Muscle of arm (tissue), 12 donors: ENCODE data around the gene CHST3. TPM values are rescaled to one million over a fixed set of nuclear protein-coding genes. Genes with fewer than 3 reads are reported as not detected.
A peak's percentile ranks its signal among the peaks of the same experiment; 100 is the strongest.
"Not testable (repeated sequence)": the region's sequence is repeated elsewhere in the genome, so short reads cannot be mapped to it uniquely, and the experiment has no call there.

Experiments
- DNase-seq: peaks from one replicate; pipeline ENCODE4 v3.0.0-alpha.2; 2013
- polyA plus RNA-seq, 12 donors: library from polyadenylated mRNA; unstranded; fragments of 120-200 nt; gene quantifications; one replicate each; pipeline ENCODE4 v1.2.1, GENCODE V29; 2013; ENCODE audit not compliant: insufficient read length in 12 of 12

The CHST3 gene
- polyA plus RNA-seq, 12 donors, result 11.2 to 59.4 (median 14.0) TPM

DNA sequence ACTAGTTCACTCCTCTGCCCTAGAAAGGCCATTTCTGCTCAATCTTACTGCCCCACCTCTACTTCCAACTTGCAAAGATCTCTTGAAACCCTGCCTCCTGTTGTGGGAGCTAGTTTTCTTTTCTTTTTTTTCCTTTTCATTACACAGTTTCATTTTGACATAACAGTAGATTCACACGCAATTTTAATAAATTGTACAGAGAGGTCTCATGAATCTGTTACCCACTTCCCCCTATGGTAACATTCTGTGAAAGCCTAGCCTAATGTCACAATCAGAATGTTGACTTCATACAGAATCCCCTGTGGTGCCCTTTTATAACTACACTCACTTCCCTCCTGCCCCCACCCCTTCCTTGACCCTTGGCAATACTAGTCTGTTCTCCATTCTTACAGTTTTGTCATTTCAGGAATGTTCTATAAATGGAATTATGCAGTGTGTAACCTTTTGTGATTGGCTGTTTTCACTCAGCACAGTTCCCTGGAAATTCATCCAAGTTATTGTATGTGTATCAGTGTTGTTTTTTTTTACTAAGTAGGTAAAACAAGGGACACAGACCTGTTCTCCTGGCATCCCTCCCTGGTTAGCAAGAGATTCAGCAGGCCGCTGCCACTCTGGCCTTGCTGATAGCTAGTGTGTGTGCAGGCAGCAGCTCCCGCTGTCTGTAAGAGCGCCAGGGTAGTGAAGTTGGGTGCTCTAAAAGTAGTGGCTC is 21.5 kb downstream of the CHST3 start:
- DNase-seq, result no peak

GRCh38 chr10:71988895-71989294 is 24.7 kb downstream of the CHST3 start:
- DNase-seq, result not testable (repeated sequence)

GRCh38 chr10:71989661-71990454 is 25.7 kb downstream of the CHST3 start:
- no peak for DNase-seq

GRCh38 chr10:71990706-71991269 is 26.6 kb downstream of the CHST3 start:
- no peak for DNase-seq

GRCh38 chr10:71995449-71995848 is 31.3 kb downstream of the CHST3 start:
- no peak for DNase-seq

DNA sequence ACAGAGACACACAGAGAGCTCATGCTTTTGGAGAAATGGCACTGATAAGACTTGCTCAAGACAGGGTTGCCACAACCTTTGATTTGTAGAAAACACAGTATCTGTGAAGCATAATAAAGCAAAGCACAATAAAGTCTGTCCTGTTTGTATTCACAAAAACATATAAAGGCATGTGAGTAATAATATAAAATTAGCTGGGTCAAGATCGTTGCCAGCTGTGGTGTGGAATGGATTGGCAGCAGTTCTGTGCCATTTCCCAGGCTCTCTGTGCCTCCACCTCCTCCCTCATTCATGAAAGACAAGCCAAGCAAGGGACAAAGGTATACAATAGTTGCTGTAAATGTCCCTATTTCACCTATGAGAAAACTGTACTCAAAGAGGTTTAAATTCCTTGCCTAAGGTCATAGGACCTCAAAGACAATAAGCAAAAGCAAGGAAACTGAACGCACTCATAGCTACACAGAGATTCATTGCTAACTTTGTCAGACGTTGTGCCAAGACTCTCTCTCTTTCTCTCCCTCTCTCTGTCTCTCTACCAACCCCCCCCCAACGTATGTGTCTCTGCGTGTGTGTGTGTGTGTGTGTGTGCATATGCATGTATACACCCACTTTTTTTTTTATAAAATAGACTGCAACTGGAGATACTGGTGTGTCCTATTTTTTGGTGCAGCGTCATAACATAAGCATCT is 31.8 kb downstream of the CHST3 start:
- DNase-seq, result no peak

DNA sequence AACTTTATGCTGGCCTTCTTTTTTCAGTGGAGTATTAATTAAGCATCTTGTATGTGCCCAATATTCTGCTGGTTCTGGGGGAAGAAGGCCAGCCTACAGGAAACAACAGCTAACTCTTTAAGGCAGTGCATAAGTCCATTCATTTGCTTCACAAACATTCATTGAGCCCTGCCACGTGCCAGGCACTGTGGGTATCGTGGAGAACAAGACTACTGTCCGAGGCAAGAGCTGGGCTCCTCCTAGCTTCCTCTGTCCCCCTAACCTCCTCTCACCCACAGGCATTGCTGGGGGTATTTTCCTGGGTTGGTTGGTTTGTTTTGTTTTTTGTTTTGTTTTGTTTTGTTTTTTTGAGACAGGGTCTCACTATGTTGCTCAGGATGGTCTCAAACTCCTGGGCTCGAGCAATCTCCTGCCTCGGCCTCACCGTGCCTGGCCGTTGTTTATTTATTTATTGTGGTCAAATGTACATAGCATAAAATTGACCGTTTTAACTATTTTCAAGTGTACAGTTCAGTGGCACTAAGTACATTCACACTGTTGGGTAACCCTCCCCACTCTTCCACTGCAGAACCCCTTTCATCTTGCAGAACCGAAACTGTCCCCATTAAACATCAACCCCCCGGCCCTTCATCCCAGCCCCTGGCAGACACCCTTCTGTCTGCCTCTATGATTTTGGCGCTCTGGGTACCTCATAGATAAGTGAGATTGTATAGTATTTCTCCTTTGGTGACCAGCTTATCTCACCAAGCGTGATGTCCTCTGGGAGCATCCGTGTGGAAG is 32.6 kb downstream of the CHST3 start:
- DNase-seq, result no peak

- no peak for DNase-seq
Measured at GRCh38 chr10:71998119-71998839, 34.1 kb downstream of the CHST3 start.

DNA sequence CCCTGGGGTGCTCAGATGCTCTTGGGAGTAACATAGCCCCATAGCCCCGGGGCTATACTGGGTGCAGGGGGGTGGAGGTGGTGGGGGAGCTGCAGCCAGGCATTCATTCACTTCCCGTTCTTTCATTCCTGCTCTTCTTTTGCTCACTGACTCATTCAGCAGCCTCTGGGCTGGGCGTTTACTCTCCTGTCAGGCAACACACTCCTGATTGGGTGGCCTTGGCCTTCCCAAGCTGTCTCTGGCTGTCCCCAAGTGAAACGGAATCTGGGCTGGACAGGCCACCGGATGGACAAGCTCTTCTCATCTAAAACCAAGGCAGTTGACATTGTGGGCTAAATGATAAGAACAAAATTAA is 34.6 kb downstream of the CHST3 start:
- DNase-seq, result peak; percentile 62

- peak; percentile 91 for DNase-seq
Measured at GRCh38 chr10:71999360-72000072, 35.3 kb downstream of the CHST3 start.

GRCh38 chr10:72000073-72001032 is 36.2 kb downstream of the CHST3 start:
- DNase-seq, result no peak

- DNase-seq, result no peak
Measured at GRCh38 chr10:72001033-72001395, 36.8 kb downstream of the CHST3 start.

DNA sequence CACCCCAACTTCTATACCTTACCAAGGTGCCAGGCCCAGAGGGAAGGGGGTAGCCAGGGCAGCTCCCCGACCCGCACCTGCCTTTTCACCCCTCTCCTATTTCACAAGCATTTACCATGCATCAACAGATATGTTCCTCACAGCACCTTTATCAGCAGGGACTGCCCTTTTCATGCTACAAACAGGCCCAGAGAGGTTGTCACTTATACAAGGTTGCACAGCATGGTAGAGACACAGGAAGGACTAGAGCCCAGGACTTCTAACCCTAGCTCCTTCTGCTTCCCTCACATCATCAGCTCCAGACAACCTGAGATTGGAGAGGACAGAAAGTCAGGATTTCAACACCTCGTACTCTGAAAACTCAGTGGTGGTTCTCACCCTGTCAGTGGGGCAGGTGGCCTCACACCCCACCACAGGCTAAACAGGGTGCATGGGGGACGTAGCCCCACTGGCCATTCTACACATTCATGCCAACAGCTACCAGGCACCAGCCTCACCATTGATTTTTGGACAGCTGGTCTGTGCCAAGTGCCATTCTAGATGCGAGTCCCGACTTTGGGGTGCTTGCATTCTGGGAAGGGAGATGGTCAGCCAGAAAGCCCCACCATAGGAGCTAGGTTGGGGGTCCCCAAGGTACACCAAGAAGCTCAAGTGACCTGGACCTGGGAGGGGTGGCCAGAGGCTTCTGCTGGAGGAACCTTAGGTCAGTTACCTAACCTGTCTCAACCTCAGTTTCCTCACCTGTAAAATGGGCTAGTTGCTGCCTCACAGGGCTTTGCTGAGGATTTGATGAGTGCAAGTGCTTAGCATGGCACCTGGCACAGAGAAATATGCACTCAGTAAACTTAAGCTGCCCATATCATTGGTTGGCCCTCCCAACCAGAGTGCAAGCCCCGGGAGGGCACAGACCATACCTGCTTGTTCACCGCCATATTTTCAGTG is 38.4 kb downstream of the CHST3 start:
- no peak for DNase-seq

DNA sequence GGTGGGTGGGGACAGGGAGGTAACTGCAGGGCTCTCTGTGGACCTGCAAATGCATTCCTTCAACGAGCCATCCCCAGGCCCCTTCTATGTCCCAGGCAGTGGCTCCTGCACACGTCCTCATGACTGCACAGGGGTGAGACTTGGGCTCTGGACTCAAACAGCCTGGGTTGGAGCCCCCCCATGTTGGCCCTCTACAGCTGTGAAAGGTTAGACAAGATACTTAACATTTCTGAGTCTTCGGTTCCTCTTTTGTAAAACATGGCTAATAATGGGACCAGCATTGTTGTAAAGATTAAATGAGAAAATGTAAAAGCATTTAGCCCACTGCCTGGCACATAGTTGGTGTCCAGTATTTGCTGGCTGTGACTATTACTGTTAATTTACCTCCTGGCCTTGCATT is 41.8 kb downstream of the CHST3 start:
- no peak for DNase-seq

- peak; percentile 66 for DNase-seq
Measured at GRCh38 chr10:72007246-72007892, 43.2 kb downstream of the CHST3 start.

- DNase-seq, result no peak
Measured at GRCh38 chr10:72008096-72008981, 44.1 kb downstream of the CHST3 start.
